NCI-H1105 treated with DMSO at 0.1 percent for 48 hours (cell line): Measurements from ENCODE around the gene SCUBE3.

Experiments
- DNase-seq: peaks from one replicate; lab custom pipeline; 2025; lab: John Stamatoyannopoulos, UW

SCUBE3 gene

GRCh38 chr6:35181933-35182612 lies 31.7 kb upstream of the SCUBE3 start:
- no peak for DNase-seq

- DNase-seq: no peak
These were observed 30.5 kb upstream of the SCUBE3 start for GRCh38 chr6:35183281-35183680.

- DNase-seq: no peak
These were observed 29.8 kb upstream of the SCUBE3 start for GRCh38 chr6:35183935-35184334.

- no peak for DNase-seq
These were observed 29.0 kb upstream of the SCUBE3 start for GRCh38 chr6:35184580-35185301.

- no peak for DNase-seq
These were observed 28.5 kb upstream of the SCUBE3 start for GRCh38 chr6:35185302-35185681.

GRCh38 chr6:35185971-35186370 lies 27.8 kb upstream of the SCUBE3 start:
- DNase-seq: no peak

GRCh38 chr6:35186571-35186970 lies 27.2 kb upstream of the SCUBE3 start:
- no peak for DNase-seq

- DNase-seq: no peak
These were observed 24.9 kb upstream of the SCUBE3 start for GRCh38 chr6:35188886-35189285.

- no peak for DNase-seq
These were observed 23.4 kb upstream of the SCUBE3 start for GRCh38 chr6:35190306-35190705.

- no peak for DNase-seq
These were observed 21.9 kb upstream of the SCUBE3 start for GRCh38 chr6:35191889-35192288.

- DNase-seq: no peak
These were observed 21.4 kb upstream of the SCUBE3 start for GRCh38 chr6:35192301-35192860.

GRCh38 chr6:35194390-35194789 lies 19.4 kb upstream of the SCUBE3 start:
- DNase-seq: no peak

GRCh38 chr6:35195120-35195780 lies 18.5 kb upstream of the SCUBE3 start:
- no peak for DNase-seq

- no peak for DNase-seq
These were observed 16.6 kb upstream of the SCUBE3 start for GRCh38 chr6:35197196-35197595.

GRCh38 chr6:35199866-35200265 lies 13.9 kb upstream of the SCUBE3 start:
- no peak for DNase-seq

GRCh38 chr6:35202066-35202546 lies 11.7 kb upstream of the SCUBE3 start:
- DNase-seq: no peak

GRCh38 chr6:35203152-35203670 lies 10.5 kb upstream of the SCUBE3 start:
- no peak for DNase-seq

- DNase-seq: no peak
These were observed 10.1 kb upstream of the SCUBE3 start for GRCh38 chr6:35203680-35204079.

- DNase-seq: no peak
These were observed 7.4 kb upstream of the SCUBE3 start for GRCh38 chr6:35206346-35206745.

GRCh38 chr6:35208419-35208818 lies 5.3 kb upstream of the SCUBE3 start:
- no peak for DNase-seq

- DNase-seq: peak; percentile 47
These were observed 4.7 kb upstream of the SCUBE3 start for GRCh38 chr6:35209081-35209480.

- no peak for DNase-seq
These were observed 4.0 kb upstream of the SCUBE3 start for GRCh38 chr6:35209622-35210247.
